ENCODE data around the gene AK6.
"Not testable (repeated sequence)": the region's sequence is repeated elsewhere in the genome, so short reads cannot be mapped to it uniquely, and the experiment has no call there.

Gene AK6

DNA sequence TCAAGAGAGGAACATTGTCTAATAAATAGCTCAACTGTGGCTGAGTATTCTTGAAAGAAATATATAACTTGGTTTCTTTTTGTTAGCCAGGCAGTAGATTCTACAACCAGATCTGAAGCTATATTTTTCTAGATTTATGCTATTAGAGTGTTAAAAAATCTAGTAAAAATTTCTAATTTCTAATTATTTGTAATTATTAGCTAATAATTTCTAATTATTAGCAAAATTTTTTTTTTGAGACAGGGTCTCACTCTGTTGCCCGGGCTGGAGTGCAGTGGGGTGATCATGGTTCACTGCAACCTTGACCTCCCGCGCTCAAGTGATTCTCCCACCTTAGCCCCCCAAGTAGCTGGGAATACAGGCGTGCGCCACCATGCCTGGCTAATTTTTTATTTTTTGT lies 3.1 kb upstream of the AK6 start:
- Histone ChIP-seq H3K4me3 (replicated peaks; ENCODE audit: insufficient read depth, low read length) (no peak overlapping the region), H3K27ac (replicated peaks) (no peak overlapping the region), H3K27me3 (ENCODE audit: insufficient read depth, poor library complexity, severe bottlenecking) (no peaks in the 10 kb centered on the region)
- no peak for DNase-seq (ENCODE audit: low read depth in 1 of 2, low spot score in 1 of 2)
- TF ChIP-seq, protein P1, sequence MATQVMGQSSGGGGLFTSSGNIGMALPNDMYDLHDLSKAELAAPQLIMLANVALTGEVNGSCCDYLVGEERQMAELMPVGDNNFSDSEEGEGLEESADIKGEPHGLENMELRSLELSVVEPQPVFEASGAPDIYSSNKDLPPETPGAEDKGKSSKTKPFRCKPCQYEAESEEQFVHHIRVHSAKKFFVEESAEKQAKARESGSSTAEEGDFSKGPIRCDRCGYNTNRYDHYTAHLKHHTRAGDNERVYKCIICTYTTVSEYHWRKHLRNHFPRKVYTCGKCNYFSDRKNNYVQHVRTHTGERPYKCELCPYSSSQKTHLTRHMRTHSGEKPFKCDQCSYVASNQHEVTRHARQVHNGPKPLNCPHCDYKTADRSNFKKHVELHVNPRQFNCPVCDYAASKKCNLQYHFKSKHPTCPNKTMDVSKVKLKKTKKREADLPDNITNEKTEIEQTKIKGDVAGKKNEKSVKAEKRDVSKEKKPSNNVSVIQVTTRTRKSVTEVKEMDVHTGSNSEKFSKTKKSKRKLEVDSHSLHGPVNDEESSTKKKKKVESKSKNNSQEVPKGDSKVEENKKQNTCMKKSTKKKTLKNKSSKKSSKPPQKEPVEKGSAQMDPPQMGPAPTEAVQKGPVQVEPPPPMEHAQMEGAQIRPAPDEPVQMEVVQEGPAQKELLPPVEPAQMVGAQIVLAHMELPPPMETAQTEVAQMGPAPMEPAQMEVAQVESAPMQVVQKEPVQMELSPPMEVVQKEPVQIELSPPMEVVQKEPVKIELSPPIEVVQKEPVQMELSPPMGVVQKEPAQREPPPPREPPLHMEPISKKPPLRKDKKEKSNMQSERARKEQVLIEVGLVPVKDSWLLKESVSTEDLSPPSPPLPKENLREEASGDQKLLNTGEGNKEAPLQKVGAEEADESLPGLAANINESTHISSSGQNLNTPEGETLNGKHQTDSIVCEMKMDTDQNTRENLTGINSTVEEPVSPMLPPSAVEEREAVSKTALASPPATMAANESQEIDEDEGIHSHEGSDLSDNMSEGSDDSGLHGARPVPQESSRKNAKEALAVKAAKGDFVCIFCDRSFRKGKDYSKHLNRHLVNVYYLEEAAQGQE (IDR thresholded peaks at IDR 0.05; ENCODE audit: insufficient replicate concordance, low read depth), result no peak
- TF ChIP-seq, protein P2, sequence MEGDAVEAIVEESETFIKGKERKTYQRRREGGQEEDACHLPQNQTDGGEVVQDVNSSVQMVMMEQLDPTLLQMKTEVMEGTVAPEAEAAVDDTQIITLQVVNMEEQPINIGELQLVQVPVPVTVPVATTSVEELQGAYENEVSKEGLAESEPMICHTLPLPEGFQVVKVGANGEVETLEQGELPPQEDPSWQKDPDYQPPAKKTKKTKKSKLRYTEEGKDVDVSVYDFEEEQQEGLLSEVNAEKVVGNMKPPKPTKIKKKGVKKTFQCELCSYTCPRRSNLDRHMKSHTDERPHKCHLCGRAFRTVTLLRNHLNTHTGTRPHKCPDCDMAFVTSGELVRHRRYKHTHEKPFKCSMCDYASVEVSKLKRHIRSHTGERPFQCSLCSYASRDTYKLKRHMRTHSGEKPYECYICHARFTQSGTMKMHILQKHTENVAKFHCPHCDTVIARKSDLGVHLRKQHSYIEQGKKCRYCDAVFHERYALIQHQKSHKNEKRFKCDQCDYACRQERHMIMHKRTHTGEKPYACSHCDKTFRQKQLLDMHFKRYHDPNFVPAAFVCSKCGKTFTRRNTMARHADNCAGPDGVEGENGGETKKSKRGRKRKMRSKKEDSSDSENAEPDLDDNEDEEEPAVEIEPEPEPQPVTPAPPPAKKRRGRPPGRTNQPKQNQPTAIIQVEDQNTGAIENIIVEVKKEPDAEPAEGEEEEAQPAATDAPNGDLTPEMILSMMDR (IDR thresholded peaks at IDR 0.05; ENCODE audit: insufficient read depth, low read length), result no peak
- TF ChIP-seq GABPA (IDR thresholded peaks at IDR 0.05; ENCODE audit: low read depth), result no peak
- no peak for TF ChIP-seq POLR2AphosphoS5 (IDR thresholded peaks at IDR 0.05; ENCODE audit: low read depth)
- TF ChIP-seq SPI1 (IDR thresholded peaks at IDR 0.05; ENCODE audit: borderline replicate concordance, low read depth), result no peak

DNA sequence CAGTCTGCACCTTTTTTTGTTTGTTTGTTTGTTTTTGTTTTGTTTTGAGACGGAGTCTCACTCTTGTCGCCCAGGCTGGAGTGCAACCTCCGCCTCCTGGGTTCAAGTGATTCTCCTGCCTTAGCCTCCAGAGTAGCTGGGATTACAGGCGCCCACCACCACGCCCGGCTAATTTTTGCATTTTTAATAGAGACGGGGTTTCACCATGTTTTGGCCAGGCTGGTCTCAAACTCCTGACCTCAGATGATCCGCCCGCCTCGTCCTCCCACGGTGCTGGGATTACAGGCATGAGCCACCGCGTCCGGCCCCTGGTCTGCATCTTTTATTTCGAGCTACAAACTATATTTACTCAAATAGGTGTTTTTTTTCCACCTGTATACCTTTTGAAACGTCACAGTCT lies 1.0 kb upstream of the AK6 start:
- not testable (repeated sequence) for DNase-seq (ENCODE audit: low read depth in 1 of 2, low spot score in 1 of 2); H3K27me3 ChIP-seq (ENCODE audit: insufficient read depth, poor library complexity, severe bottlenecking)
- H3K27ac ChIP-seq (replicated peaks), result peak overlapping the region; percentile 99
- peak overlapping the region; percentile 59 for H3K4me3 ChIP-seq (replicated peaks; ENCODE audit: insufficient read depth, low read length)

DNA sequence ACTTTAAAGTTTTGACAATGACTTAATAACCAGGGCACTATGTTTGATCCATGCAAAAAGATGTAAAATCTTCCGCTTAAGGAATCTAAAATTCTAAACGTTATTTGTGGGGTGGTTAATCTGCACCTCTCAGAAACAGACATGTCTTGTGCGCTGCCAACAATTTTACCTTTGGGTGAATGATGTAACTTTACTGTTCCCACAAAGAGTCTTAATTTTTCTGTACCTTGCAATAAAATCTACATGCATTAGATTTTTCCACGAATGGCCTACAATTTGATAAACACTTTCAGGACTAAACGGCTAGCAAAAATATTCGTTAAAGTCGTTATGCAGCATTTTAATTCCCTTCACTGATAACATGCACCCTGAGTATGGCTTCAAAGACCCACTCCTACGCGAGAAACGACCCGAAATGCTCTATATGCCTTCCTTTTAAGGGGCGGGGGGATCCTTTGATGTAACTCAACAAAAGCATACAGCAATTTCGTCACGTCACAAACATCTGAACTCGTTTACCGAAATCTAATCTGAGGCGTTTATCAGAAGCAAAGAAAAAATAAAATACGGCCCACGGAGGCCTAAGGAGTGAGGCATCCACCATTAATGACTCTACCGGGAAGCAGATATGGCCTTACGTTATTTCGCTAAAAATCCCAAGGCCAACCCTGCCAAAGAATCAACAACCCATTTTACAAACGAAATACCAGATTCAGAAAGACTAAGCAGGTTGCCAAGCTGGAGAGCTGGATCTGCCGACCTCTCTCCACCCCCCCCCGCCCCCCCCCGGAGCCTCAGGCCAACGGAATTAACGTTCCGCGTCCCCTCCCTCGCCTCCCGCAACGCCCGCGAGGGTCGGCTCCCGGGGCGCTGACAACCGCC lies 621 bp downstream of the AK6 start:
- peak overlapping the region; percentile 99 for H3K27ac ChIP-seq (replicated peaks)
- peak overlapping the region; percentile 59 for H3K4me3 ChIP-seq (replicated peaks; ENCODE audit: insufficient read depth, low read length)
- TF ChIP-seq GABPA (IDR thresholded peaks at IDR 0.05; ENCODE audit: low read depth), result no peak
- TF ChIP-seq SPI1 (IDR thresholded peaks at IDR 0.05; ENCODE audit: borderline replicate concordance, low read depth), result no peak
- TF ChIP-seq, protein P1 (IDR thresholded peaks at IDR 0.05; ENCODE audit: insufficient replicate concordance, low read depth), result no peak
- TF ChIP-seq, protein P2 (IDR thresholded peaks at IDR 0.05; ENCODE audit: insufficient read depth, low read length), result no peak
- no peak for TF ChIP-seq POLR2AphosphoS5 (IDR thresholded peaks at IDR 0.05; ENCODE audit: low read depth)
- no peaks in the 10 kb centered on the region for H3K27me3 ChIP-seq (ENCODE audit: insufficient read depth, poor library complexity, severe bottlenecking)
- no peak for DNase-seq (ENCODE audit: low read depth in 1 of 2, low spot score in 1 of 2)

DNA sequence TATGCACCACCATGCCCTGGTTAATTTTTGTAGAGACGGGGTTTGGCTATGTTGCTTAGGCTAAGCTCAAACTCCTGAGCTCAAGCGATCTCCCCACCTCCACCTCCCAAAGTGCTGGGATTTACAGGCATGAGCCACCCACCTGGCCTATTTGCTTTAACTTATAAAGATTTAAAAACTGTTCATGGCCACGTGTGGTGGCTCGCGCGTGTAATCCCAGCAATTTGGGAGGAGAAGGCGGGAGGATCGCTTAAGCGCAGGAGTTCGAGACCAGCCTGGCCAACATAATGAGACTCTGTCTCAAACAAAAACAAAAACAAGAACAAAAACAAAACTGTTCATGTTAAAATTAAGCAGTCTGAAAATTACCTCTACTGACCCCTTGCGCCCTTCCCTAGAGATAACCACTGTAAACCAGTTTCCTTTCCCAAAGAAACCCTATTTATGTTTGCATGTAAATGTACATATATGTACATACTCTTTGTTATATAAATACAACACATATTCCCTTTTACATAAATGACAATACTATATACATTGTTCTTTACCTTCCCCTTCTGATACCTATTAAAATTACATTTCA lies 1.5 kb downstream of the AK6 start:
- peak overlapping the region; percentile 59 for H3K4me3 ChIP-seq (replicated peaks; ENCODE audit: insufficient read depth, low read length)
- no peaks in the 10 kb centered on the region for H3K27me3 ChIP-seq (ENCODE audit: insufficient read depth, poor library complexity, severe bottlenecking)
- TF ChIP-seq SPI1 (IDR thresholded peaks at IDR 0.05; ENCODE audit: borderline replicate concordance, low read depth), result no peak
- TF ChIP-seq POLR2AphosphoS5 (IDR thresholded peaks at IDR 0.05; ENCODE audit: low read depth), result no peak
- no peak for TF ChIP-seq GABPA (IDR thresholded peaks at IDR 0.05; ENCODE audit: low read depth)
- TF ChIP-seq, protein P1 (IDR thresholded peaks at IDR 0.05; ENCODE audit: insufficient replicate concordance, low read depth), result no peak
- TF ChIP-seq, protein P2 (IDR thresholded peaks at IDR 0.05; ENCODE audit: insufficient read depth, low read length), result no peak
- H3K27ac ChIP-seq (replicated peaks), result peak overlapping the region; percentile 99
- DNase-seq (ENCODE audit: low read depth in 1 of 2, low spot score in 1 of 2), result no peak
